22Rv1 (cell line): ENCODE measurements around the gene MROH9.

Experiments used
- CTCF ChIP-seq: fragments of 450-650 bp; IDR thresholded peaks from 2 replicates; pipeline ENCODE4 v1.5.1; 2017; ENCODE audit warnings: mild to moderate bottlenecking
- ZFX ChIP-seq: fragments of 450-650 bp; IDR thresholded peaks from 2 replicates; pipeline ENCODE4 v1.6.1; 2017; ENCODE audit warnings: antibody characterized with exemption, borderline replicate concordance

GRCh38 chr1:171048014-171048413 lies 112.7 kb downstream of the MROH9 start:
- TF ChIP-seq CTCF (no peak), ZFX (no peak)
